SU-DHL-6 (cell line): ENCODE data around the gene WDR75.

Source experiments
- H2AFZ ChIP-seq: fragments of 200-600 bp; sonication (generic); 2 replicates; pipeline ENCODE4 v1.6.1; 2014; ENCODE audit warnings: low read depth, mild to moderate bottlenecking, moderate library complexity, mixed read lengths, antibody characterized with exemption, low read length; ENCODE audit not compliant: severe bottlenecking
- H3F3A ChIP-seq: fragments of 200-600 bp; shearing (Covaris generic); 2 replicates; pipeline ENCODE4 v1.6.0; 2016; ENCODE audit warnings: antibody characterized with exemption, mild to moderate bottlenecking; ENCODE audit not compliant: insufficient read depth
- H3K27ac ChIP-seq: fragments of 200-600 bp; sonication (generic); 2 replicates; pipeline ENCODE4 v1.5.1; 2016; ENCODE audit warnings: low read depth, mild to moderate bottlenecking, low read length, moderate library complexity, mixed read lengths
- H3K27me3 ChIP-seq: fragments of 200-600 bp; sonication (generic), shearing (Covaris generic); 2 replicates; pipeline ENCODE4 v1.6.0; 2014; ENCODE audit warnings: mild to moderate bottlenecking, low read length
- H3K36me3 ChIP-seq: fragments of 200-600 bp; sonication (generic); 2 replicates; pipeline ENCODE4 v1.6.1; 2014; ENCODE audit warnings: mild to moderate bottlenecking, low read length, mixed read lengths
- H3K4me2 ChIP-seq: fragments of 300-600, 200-600 bp; shearing (Covaris generic), sonication (generic); 2 replicates; pipeline ENCODE4 v1.6.0; 2014; ENCODE audit warnings: low read length, low read depth, mild to moderate bottlenecking; ENCODE audit not compliant: poor library complexity, severe bottlenecking
- H3K4me3 ChIP-seq: fragments of 200-600 bp; sonication (generic); 2 replicates; pipeline ENCODE4 v1.5.1; 2014; ENCODE audit warnings: antibody characterized with exemption, low read length, mild to moderate bottlenecking, mixed read lengths; ENCODE audit not compliant: insufficient read depth, poor library complexity, severe bottlenecking
- H3K79me2 ChIP-seq: fragments of 200-600 bp; sonication (generic); 2 replicates; pipeline ENCODE4 v1.6.1; 2014; ENCODE audit warnings: mild to moderate bottlenecking, low read length, moderate library complexity; ENCODE audit not compliant: insufficient read depth
- H3K9ac ChIP-seq: fragments of 200-600 bp; sonication (generic); 2 replicates; pipeline ENCODE4 v1.7.0; 2014; ENCODE audit warnings: mild to moderate bottlenecking, low read length
- H3K9me2 ChIP-seq: fragments of 200-600 bp; sonication (generic); replicated peaks from 2 replicates; pipeline ENCODE4 v1.6.1; 2014; ENCODE audit warnings: low read length; ENCODE audit not compliant: insufficient read depth
- H3K9me3 ChIP-seq: fragments of 200-600 bp; sonication (generic); 2 replicates; pipeline ENCODE4 v1.6.1; 2014; ENCODE audit warnings: low read length, mixed read lengths; ENCODE audit not compliant: insufficient read depth
- H4K20me1 ChIP-seq: fragments of 200-600 bp; sonication (generic); 2 replicates; pipeline ENCODE4 v1.6.1; 2014; ENCODE audit warnings: low read depth, mild to moderate bottlenecking, antibody characterized with exemption, low read length, moderate library complexity, mixed read lengths
- CTCF ChIP-seq: fragments of 200-600 bp; sonication (generic); IDR thresholded peaks from one replicate; pipeline ENCODE4 v1.5.1; 2017; ENCODE audit warnings: antibody characterized with exemption, mild to moderate bottlenecking, low read length, moderate library complexity; ENCODE audit not compliant: insufficient read depth, poor library complexity, severe bottlenecking
- EZH2phosphoT487 ChIP-seq: fragments of 200-600 bp; sonication (generic), shearing (Covaris generic); conservative IDR thresholded peaks from 2 replicates; pipeline ENCODE4 v1.6.1; 2018; ENCODE audit warnings: mild to moderate bottlenecking, antibody characterized with exemption, low read length, moderate library complexity, mixed read lengths

WDR75 gene

GRCh38 chr2:189488008-189488310 is 46.7 kb downstream of the WDR75 start:
- H3K4me2 ChIP-seq = no peak overlapping the region
- H3K27ac ChIP-seq = no peak overlapping the region
- H3K36me3 ChIP-seq = no peaks in the 10 kb centered on the region
- no peaks in the 10 kb centered on the region for H3K27me3 ChIP-seq
- H4K20me1 ChIP-seq = no peaks in the 10 kb centered on the region
- no peaks in the 10 kb centered on the region for H3F3A ChIP-seq
- H3K9me2 ChIP-seq = no peaks in the 10 kb centered on the region
- no peaks in the 10 kb centered on the region for H3K79me2 ChIP-seq
- no peaks in the 10 kb centered on the region for H3K9me3 ChIP-seq
- TF ChIP-seq EZH2phosphoT487 (no peak), CTCF (no peak)
- H2AFZ ChIP-seq = no peak overlapping the region
- H3K4me3 ChIP-seq = no peak overlapping the region
- H3K9ac ChIP-seq = no peak overlapping the region

GRCh38 chr2:189492451-189492850 is 51.2 kb downstream of the WDR75 start:
- Histone ChIP-seq H2AFZ (no peak overlapping the region), H4K20me1 (no peaks in the 10 kb centered on the region), H3K79me2 (no peaks in the 10 kb centered on the region), H3K4me2 (no peak overlapping the region), H3K9me3 (no peaks in the 10 kb centered on the region), H3K9me2 (no peaks in the 10 kb centered on the region), H3K27me3 (no peaks in the 10 kb centered on the region), H3F3A (no peaks in the 10 kb centered on the region), H3K4me3 (no peak overlapping the region), H3K27ac (no peak overlapping the region), H3K9ac (no peak overlapping the region), H3K36me3 (no peaks in the 10 kb centered on the region)
- no peak for TF ChIP-seq CTCF
- TF ChIP-seq EZH2phosphoT487 = no peak

GRCh38 chr2:189498205-189498604 is 56.9 kb downstream of the WDR75 start:
- Histone ChIP-seq H3K79me2 (no peaks in the 10 kb centered on the region), H3K4me2 (no peak overlapping the region), H2AFZ (no peak overlapping the region), H3K27ac (no peak overlapping the region), H3K9ac (no peak overlapping the region), H3K4me3 (no peak overlapping the region), H3K9me3 (no peaks in the 10 kb centered on the region), H3K27me3 (no peaks in the 10 kb centered on the region; the same call in 1 of the 2 replicates), H3F3A (no peaks in the 10 kb centered on the region), H3K9me2 (no peaks in the 10 kb centered on the region), H3K36me3 (no peaks in the 10 kb centered on the region), H4K20me1 (no peaks in the 10 kb centered on the region)
- TF ChIP-seq EZH2phosphoT487 (no peak), CTCF (no peak)

- H3F3A ChIP-seq = no peaks in the 10 kb centered on the region
- no peak for TF ChIP-seq CTCF
- TF ChIP-seq EZH2phosphoT487 = no peak
These were observed 57.9 kb downstream of the WDR75 start for GRCh38 chr2:189499137-189499536.

More at GRCh38 chr2:189499137-189499536, 57.9 kb downstream of the WDR75 start:
- Histone ChIP-seq H3K9ac (no peak overlapping the region), H4K20me1 (no peaks in the 10 kb centered on the region), H3K36me3 (no peaks in the 10 kb centered on the region), H3K9me2 (no peaks in the 10 kb centered on the region), H3K79me2 (no peaks in the 10 kb centered on the region), H3K4me2 (no peak overlapping the region), H3K27me3 (no peaks in the 10 kb centered on the region; the same call in 1 of the 2 replicates), H3K27ac (no peak overlapping the region), H3K4me3 (no peak overlapping the region), H2AFZ (no peak overlapping the region), H3K9me3 (no peaks in the 10 kb centered on the region)
